SIG-M5 (cell line): Measurements from ENCODE around the gene MCUR1.
"Not testable (repeated sequence)": the region's sequence is repeated elsewhere in the genome, so short reads cannot be mapped to it uniquely, and the experiment has no call there.

Source experiments
- DNase-seq: peaks from one replicate; lab custom pipeline; 2025; lab: John Stamatoyannopoulos, UW

The MCUR1 gene

GRCh38 chr6:13828656-13829301 lies 14.4 kb upstream of the MCUR1 start:
- DNase-seq = not testable (repeated sequence)

- no peak for DNase-seq
These were observed 12.7 kb upstream of the MCUR1 start for GRCh38 chr6:13827032-13827431.

- DNase-seq = no peak
These were observed 11.5 kb upstream of the MCUR1 start for GRCh38 chr6:13825871-13826270.

GRCh38 chr6:13818341-13818740 lies 4.0 kb upstream of the MCUR1 start:
- no peak for DNase-seq

- no peak for DNase-seq
These were observed 700 bp upstream of the MCUR1 start for GRCh38 chr6:13814938-13815575.

GRCh38 chr6:13813621-13814175 lies 659 bp downstream of the MCUR1 start:
- no peak for DNase-seq

GRCh38 chr6:13813026-13813425 lies 1.3 kb downstream of the MCUR1 start:
- no peak for DNase-seq

- no peak for DNase-seq
These were observed 2.1 kb downstream of the MCUR1 start for GRCh38 chr6:13812359-13812642.

- DNase-seq = no peak
These were observed 2.6 kb downstream of the MCUR1 start for GRCh38 chr6:13811627-13812358.

- DNase-seq = no peak
These were observed 3.5 kb downstream of the MCUR1 start for GRCh38 chr6:13810688-13811446.

GRCh38 chr6:13808801-13809200 lies 5.6 kb downstream of the MCUR1 start:
- DNase-seq = no peak

- DNase-seq = no peak
These were observed 6.7 kb downstream of the MCUR1 start for GRCh38 chr6:13807696-13808095.

- no peak for DNase-seq
These were observed 10.8 kb downstream of the MCUR1 start for GRCh38 chr6:13803581-13803980.

- no peak for DNase-seq
These were observed 13.7 kb downstream of the MCUR1 start for GRCh38 chr6:13800615-13801014.

GRCh38 chr6:13796781-13797180 lies 17.6 kb downstream of the MCUR1 start:
- DNase-seq = no peak

GRCh38 chr6:13795041-13795750 lies 19.2 kb downstream of the MCUR1 start:
- DNase-seq = no peak

- DNase-seq = no peak
These were observed 20.2 kb downstream of the MCUR1 start for GRCh38 chr6:13794184-13794583.

- no peak for DNase-seq
These were observed 24.6 kb downstream of the MCUR1 start for GRCh38 chr6:13789746-13790145.

GRCh38 chr6:13788820-13789219 lies 25.5 kb downstream of the MCUR1 start:
- no peak for DNase-seq

GRCh38 chr6:13787137-13787536 lies 27.2 kb downstream of the MCUR1 start:
- DNase-seq = no peak

GRCh38 chr6:13780162-13780561 lies 34.2 kb downstream of the MCUR1 start:
- DNase-seq = not testable (repeated sequence)

- DNase-seq = no peak
These were observed 36.3 kb downstream of the MCUR1 start for GRCh38 chr6:13778028-13778427.
